OCI-LY7 (cell line): ENCODE data around the gene GNA15.

ENCODE experiments used
- EZH2phosphoT487 ChIP-seq: fragments of 200-600 bp; sonication (generic); IDR thresholded peaks from 2 replicates; pipeline ENCODE4 v1.6.1; 2018; ENCODE audit warnings: low read depth, borderline replicate concordance, mild to moderate bottlenecking, mixed run types, antibody characterized with exemption, low read length, moderate library complexity, mixed read lengths
- TF ChIP-seq, protein P1 (sequence below): fragments of 200-600 bp; sonication (generic); conservative IDR thresholded peaks from 2 replicates; pipeline ENCODE4 v1.5.1; 2014; ENCODE audit warnings: mild to moderate bottlenecking, antibody characterized with exemption, low read length, moderate library complexity, mixed read lengths

DNA sequence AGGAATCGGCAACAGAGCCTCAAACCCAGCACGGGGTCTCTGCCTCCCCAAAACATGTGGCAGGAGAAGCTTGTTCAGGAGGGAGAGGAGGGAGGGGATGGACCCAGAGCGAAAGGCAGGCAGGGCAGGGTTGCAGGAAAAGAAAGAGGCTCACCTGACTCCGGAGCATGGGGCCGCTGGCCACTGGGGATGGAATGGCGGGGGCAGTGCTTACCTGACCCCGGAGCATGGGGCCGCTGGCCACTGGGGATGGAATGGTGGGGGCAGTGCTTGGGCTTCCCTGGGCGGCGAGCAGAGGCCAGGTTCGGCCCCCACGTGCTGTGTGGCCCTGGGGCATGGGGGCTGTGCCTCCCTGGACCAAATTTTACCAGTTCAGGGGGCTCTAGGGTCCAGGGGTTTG lies 75.4 kb downstream of the GNA15 start:
- no peak for TF ChIP-seq EZH2phosphoT487
- TF ChIP-seq, protein P1, sequence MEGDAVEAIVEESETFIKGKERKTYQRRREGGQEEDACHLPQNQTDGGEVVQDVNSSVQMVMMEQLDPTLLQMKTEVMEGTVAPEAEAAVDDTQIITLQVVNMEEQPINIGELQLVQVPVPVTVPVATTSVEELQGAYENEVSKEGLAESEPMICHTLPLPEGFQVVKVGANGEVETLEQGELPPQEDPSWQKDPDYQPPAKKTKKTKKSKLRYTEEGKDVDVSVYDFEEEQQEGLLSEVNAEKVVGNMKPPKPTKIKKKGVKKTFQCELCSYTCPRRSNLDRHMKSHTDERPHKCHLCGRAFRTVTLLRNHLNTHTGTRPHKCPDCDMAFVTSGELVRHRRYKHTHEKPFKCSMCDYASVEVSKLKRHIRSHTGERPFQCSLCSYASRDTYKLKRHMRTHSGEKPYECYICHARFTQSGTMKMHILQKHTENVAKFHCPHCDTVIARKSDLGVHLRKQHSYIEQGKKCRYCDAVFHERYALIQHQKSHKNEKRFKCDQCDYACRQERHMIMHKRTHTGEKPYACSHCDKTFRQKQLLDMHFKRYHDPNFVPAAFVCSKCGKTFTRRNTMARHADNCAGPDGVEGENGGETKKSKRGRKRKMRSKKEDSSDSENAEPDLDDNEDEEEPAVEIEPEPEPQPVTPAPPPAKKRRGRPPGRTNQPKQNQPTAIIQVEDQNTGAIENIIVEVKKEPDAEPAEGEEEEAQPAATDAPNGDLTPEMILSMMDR: no peak
